IMR-90 (cell line): Measurements from ENCODE around the gene SIK1. TPM values are rescaled to one million over a fixed set of nuclear protein-coding genes. Genes with fewer than 3 reads are reported as not detected.
"Not testable (repeated sequence)": the region's sequence is repeated elsewhere in the genome, so short reads cannot be mapped to it uniquely, and the experiment has no call there.

Experiments used
- ATAC-seq: fragments of 200-7000 bp; cut with Tn5 transposase; 2 replicates; pipeline ENCODE4 v1.9.1; 2020; ENCODE audit warnings: low read depth, mild to moderate bottlenecking, moderate library complexity
- BruUV-seq: library from RNA; stranded (reverse); fragments of 400-500 nt; replicated peaks from 2 replicates; lab custom pipeline; 2021; lab: Mats Ljungman, UMichigan
- CTCF ChIA-PET: fragments of 300-600 bp; formaldehyde crosslinking; extraction: SDS; loops from one replicate; lab custom pipeline; 2021; ENCODE audit warnings: antibody characterized with exemption; lab: Yijun Ruan, JAX
- POLR2A ChIA-PET: fragments of 300-600 bp; sonication (Branson Sonifier 250); formaldehyde crosslinking; loops from one replicate; lab custom pipeline; 2022; ENCODE audit warnings: antibody characterized with exemption; ENCODE audit not compliant: unreplicated experiment; lab: Charles Lee
- DNase-seq: peaks from one replicate; pipeline ENCODE4 v3.0.0; 2013
- H2AFZ ChIP-seq: replicated peaks from 2 replicates; pipeline ENCODE3; 2013; ENCODE audit warnings: low read length, mild to moderate bottlenecking; ENCODE audit not compliant: poor library complexity
- H2AK5ac ChIP-seq: 2 replicates; pipeline ENCODE4 v1.6.1; 2013; ENCODE audit warnings: low read depth, low read length, inconsistent platforms
- H2AK9ac ChIP-seq: replicated peaks from 2 replicates; pipeline ENCODE3; 2013; ENCODE audit warnings: mild to moderate bottlenecking, low read depth, low read length, moderate library complexity; ENCODE audit not compliant: poor library complexity
- H2BK120ac ChIP-seq: 2 replicates; pipeline ENCODE4 v1.6.1; 2013; ENCODE audit warnings: low read depth, low read length, inconsistent platforms
- H2BK15ac ChIP-seq: 3 replicates; pipeline ENCODE4 v1.6.1; 2013; ENCODE audit warnings: low read depth, low read length, inconsistent platforms
- H2BK20ac ChIP-seq: 2 replicates; pipeline ENCODE4 v1.6.1; 2013; ENCODE audit warnings: low read depth, mild to moderate bottlenecking, inconsistent platforms, low read length, moderate library complexity
- H2BK5ac ChIP-seq: 2 replicates; pipeline ENCODE4 v1.6.1; 2013; ENCODE audit warnings: mild to moderate bottlenecking, low read depth, low read length, inconsistent platforms; ENCODE audit not compliant: poor library complexity, severe bottlenecking
- H3K14ac ChIP-seq: replicated peaks from 2 replicates; pipeline ENCODE4 v1.6.1; 2013; ENCODE audit warnings: low read depth, low read length, inconsistent platforms
- H3K18ac ChIP-seq: 2 replicates; pipeline ENCODE4 v1.6.1; 2013; ENCODE audit warnings: low read depth, low read length, control low read depth
- H3K23ac ChIP-seq: 2 replicates; pipeline ENCODE4 v1.6.1; 2013; ENCODE audit warnings: low read depth, low read length, inconsistent platforms
- H3K27ac ChIP-seq: 2 replicates; pipeline ENCODE4 v1.5.1; 2013; ENCODE audit warnings: mild to moderate bottlenecking, control low read depth, low read length; ENCODE audit not compliant: insufficient read depth
- H3K27me3 ChIP-seq: 2 replicates; pipeline ENCODE4 v1.6.1; 2013; ENCODE audit warnings: low read length; ENCODE audit not compliant: control insufficient read depth, insufficient read depth
- H3K36me3 ChIP-seq: 2 replicates; pipeline ENCODE4 v1.6.1; 2013; ENCODE audit warnings: low read length, mixed read lengths; ENCODE audit not compliant: control insufficient read depth, insufficient read depth
- H3K4ac ChIP-seq: 2 replicates; pipeline ENCODE4 v1.6.1; 2013; ENCODE audit warnings: low read depth, low read length, inconsistent platforms
- H3K4me1 ChIP-seq: 2 replicates; pipeline ENCODE4 v1.6.1; 2013; ENCODE audit warnings: low read length, mixed read lengths; ENCODE audit not compliant: control insufficient read depth, insufficient read depth
- H3K4me2 ChIP-seq: 2 replicates; pipeline ENCODE4 v1.6.1; 2013; ENCODE audit warnings: low read depth, mild to moderate bottlenecking, control low read depth, low read length, moderate library complexity
- H3K4me3 ChIP-seq: 2 replicates; pipeline ENCODE4 v1.5.1; 2013; ENCODE audit warnings: low read depth, mild to moderate bottlenecking, control low read depth, low read length, moderate library complexity; ENCODE audit not compliant: insufficient read depth
- H3K56ac ChIP-seq: 2 replicates; pipeline ENCODE4 v1.6.1; 2013; ENCODE audit warnings: low read length, inconsistent platforms; ENCODE audit not compliant: insufficient read depth; ENCODE audit errors: extremely low read depth
- H3K79me1 ChIP-seq, 2 experiments: 2 replicates each; pipeline ENCODE4 v1.6.1; 2013; ENCODE audit warnings: low read length in 2 of 2, inconsistent platforms in 1 of 2, low read depth in 1 of 2
- H3K9ac ChIP-seq: 2 replicates; pipeline ENCODE4 v1.6.1; 2013; ENCODE audit warnings: low read depth, low read length, control low read depth
- H3K9me1 ChIP-seq: 2 replicates; pipeline ENCODE4 v1.6.1; 2013; ENCODE audit warnings: low read length, inconsistent platforms; ENCODE audit not compliant: insufficient read depth
- H3K9me3 ChIP-seq: 2 replicates; pipeline ENCODE4 v1.6.1; 2013; ENCODE audit warnings: low read length; ENCODE audit not compliant: control insufficient read depth, insufficient read depth
- H4K20me1 ChIP-seq: 2 replicates; pipeline ENCODE4 v1.6.1; 2013; ENCODE audit warnings: low read length, inconsistent platforms; ENCODE audit not compliant: insufficient read depth
- H4K5ac ChIP-seq: 2 replicates; pipeline ENCODE4 v1.6.1; 2013; ENCODE audit warnings: mild to moderate bottlenecking, low read depth, low read length, control low read depth
- H4K8ac ChIP-seq, 2 experiments: 2 replicates each; pipeline ENCODE4 v1.6.1; 2013; ENCODE audit warnings: low read depth in 2 of 2, low read length in 2 of 2, control low read depth in 1 of 2, inconsistent platforms in 1 of 2
- H4K91ac ChIP-seq: 2 replicates; pipeline ENCODE4 v1.6.1; 2013; ENCODE audit warnings: low read depth, low read length, inconsistent platforms; ENCODE audit not compliant: insufficient read depth
- WGBS, 2 experiments: methylation state at CpG; one replicate each; pipeline versions ENCODE4 v1.1.5 to v1.1.7; 2013; ENCODE audit warnings: missing lambda C conversion rate in 2 of 2; ENCODE audit not compliant: insufficient read length in 1 of 2; ENCODE audit errors: extremely low coverage in 2 of 2; 5-methylcytosine and 5-hydroxymethylcytosine counted together
- dilution Hi-C: fragments of 300-500 bp; cut with HindIII; formaldehyde crosslinking; loops from one replicate; pipeline ENCODE4 v1.14.3; 2018; ENCODE audit warnings: low sequenced_read_pairs; ENCODE audit not compliant: unreplicated experiment
- in situ Hi-C: fragments of 300-500 bp; cut with MboI; formaldehyde crosslinking; loops from 3 replicates; pipeline ENCODE4 v1.14.3; 2019; ENCODE audit warnings: low sequenced_read_pairs, inconsistent platforms, mixed read lengths
- intact Hi-C: fragments of 100-400 bp; cut with micrococcal nuclease; formaldehyde crosslinking; loops from 2 replicates; pipeline ENCODE4 v1.10.0; 2022
- polyA plus RNA-seq, 3 experiments: library from polyadenylated mRNA; depleted of rRNA; stranded (reverse); fragments of >200 nt; gene quantifications; 2 replicates each; pipeline ENCODE4 v1.2.3, GENCODE V29; 2012; ENCODE audit warnings: low replicate concordance in 1 of 3
- total RNA-seq: library from RNA; depleted of rRNA; stranded (reverse); fragments of >200 nt; gene quantifications from 2 replicates; pipeline ENCODE4 v1.2.3, GENCODE V29; 2012

SIK1 gene
- total and polyA plus RNA-seq, 2 of the 4 experiments (the other 2 are of a cell fraction) = 0.54 to 1.9 TPM

DNA sequence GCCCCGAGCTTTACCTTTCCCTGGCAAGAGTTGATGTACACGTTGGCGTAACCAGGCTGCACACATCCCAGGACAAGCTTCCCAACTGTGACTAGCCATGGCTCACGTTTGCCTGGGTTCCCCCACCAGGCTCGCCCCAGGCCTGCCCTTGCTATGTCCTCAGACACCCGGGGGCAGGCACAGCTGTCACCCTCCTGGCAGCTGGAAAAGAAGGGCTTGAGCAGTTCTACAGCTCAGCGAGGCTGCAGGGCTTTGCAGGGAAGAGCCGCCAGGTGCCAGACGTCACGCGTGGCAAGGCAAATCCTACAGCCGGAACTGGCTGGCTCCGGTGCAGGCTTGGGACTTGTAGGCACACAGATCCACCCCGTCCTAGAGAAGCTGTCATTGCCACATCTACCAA is 22.5 kb downstream of the SIK1 start:
- H2BK5ac ChIP-seq, H2AK9ac ChIP-seq, H3K4ac ChIP-seq, dilution Hi-C loops, H3K79me1 ChIP-seq, H3K9ac ChIP-seq, H3K27ac ChIP-seq, H3K4me1 ChIP-seq, H3K9me3 ChIP-seq, H3K18ac ChIP-seq, H4K20me1 ChIP-seq, H2BK120ac ChIP-seq, H2BK15ac ChIP-seq, H3K14ac ChIP-seq, H3K56ac ChIP-seq, H2AFZ ChIP-seq, H3K9me1 ChIP-seq, CTCF ChIA-PET, H3K4me2 ChIP-seq, H3K4me3 ChIP-seq, H4K91ac ChIP-seq, in situ Hi-C loops, POLR2A ChIA-PET, DNase-seq, H4K8ac ChIP-seq, H2BK20ac ChIP-seq, H4K5ac ChIP-seq, BruUV-seq, ATAC-seq, H3K27me3 ChIP-seq, intact Hi-C loops, H3K23ac ChIP-seq, H2AK5ac ChIP-seq, H3K36me3 ChIP-seq: not testable (repeated sequence)
- no CpG with 5 or more reads among the region's 14 CpGs for WGBS, 2 experiments

DNA sequence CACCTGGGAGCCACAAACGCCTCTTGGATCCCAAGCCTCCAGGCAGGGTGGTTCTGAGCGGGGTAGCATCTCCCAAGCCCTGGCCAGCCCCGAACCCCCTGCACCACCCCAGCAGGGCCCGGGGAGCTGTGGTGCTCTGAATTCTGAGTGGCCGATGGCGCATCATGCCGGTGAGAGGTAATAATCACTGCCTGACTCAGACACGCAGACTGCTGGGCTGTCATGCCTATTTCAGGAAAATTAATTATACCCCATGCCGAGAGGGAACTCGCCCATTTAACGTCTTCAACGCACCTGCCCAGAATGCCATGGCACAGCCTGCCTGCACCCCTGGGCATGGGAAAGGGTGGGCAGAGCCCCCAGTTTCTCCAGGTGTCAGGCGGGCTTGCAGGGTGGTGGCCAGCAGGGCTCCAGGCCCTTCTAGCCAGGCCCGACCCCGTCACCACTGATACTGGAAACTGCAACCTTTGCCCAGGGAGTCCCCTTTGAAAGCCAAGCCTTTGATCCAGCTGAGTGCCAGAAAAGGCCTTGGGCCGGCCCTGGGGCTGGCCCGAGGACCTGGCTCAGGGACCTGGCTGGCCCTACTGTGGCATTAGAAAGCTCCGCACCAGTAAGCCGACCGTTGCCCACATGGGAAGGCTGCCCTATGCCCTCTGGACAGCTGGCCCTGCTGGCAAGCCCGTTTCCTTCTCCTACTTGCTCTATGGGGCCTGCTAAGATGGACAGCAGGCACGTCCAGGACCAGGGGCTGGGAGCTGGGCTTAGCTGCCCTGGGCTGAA is 23.1 kb downstream of the SIK1 start:
- H3K23ac ChIP-seq, H3K4me1 ChIP-seq, H2AFZ ChIP-seq, H3K4me3 ChIP-seq, H2BK20ac ChIP-seq, H2AK5ac ChIP-seq, H2BK15ac ChIP-seq, H3K18ac ChIP-seq, H3K9ac ChIP-seq, H4K8ac ChIP-seq, POLR2A ChIA-PET, H2BK120ac ChIP-seq, H4K91ac ChIP-seq, in situ Hi-C loops, H4K5ac ChIP-seq, H2BK5ac ChIP-seq, H3K36me3 ChIP-seq, H3K79me1 ChIP-seq, DNase-seq, H3K4ac ChIP-seq, H3K27me3 ChIP-seq, BruUV-seq, H3K4me2 ChIP-seq, ATAC-seq, CTCF ChIA-PET, H3K27ac ChIP-seq, H3K9me3 ChIP-seq, H4K20me1 ChIP-seq, intact Hi-C loops, H3K56ac ChIP-seq, H3K14ac ChIP-seq, H3K9me1 ChIP-seq, H2AK9ac ChIP-seq, dilution Hi-C loops: not testable (repeated sequence)
- no CpG with 5 or more reads among the region's 22 CpGs for WGBS, 2 experiments
